HEK293 (cell line): ENCODE results near the gene TXNRD2.

Source experiments
- CTCF ChIA-PET: fragments of 350-600 bp; formaldehyde crosslinking; extraction: SDS; loops from one replicate; lab custom pipeline; 2021; ENCODE audit warnings: antibody characterized with exemption; lab: Yijun Ruan, JAX
- POLR2A ChIA-PET: fragments of 300-600 bp; formaldehyde crosslinking; extraction: SDS; loops from one replicate; lab custom pipeline; 2020; ENCODE audit warnings: antibody characterized with exemption, inconsistent platforms; lab: Yijun Ruan, JAX
- H3K27ac ChIP-seq: fragments of 200-500 bp; sonication (Bioruptor generic); 2 replicates; pipeline ENCODE4 v1.5.1; 2014; ENCODE audit warnings: low read depth, low read length, control low read depth, inconsistent platforms; ENCODE audit errors: extremely low read depth
- H3K36me3 ChIP-seq, 2 experiments: fragments of 200-500 bp in 1 of 2; sonication (Bioruptor generic) in 1 of 2; 1 replicate in 1 of 2; 2 replicates in 1 of 2; pipeline ENCODE4 v1.5.1; 2014 to 2017; ENCODE audit warnings: inconsistent platforms in 2 of 2, low read length in 2 of 2; ENCODE audit not compliant: control insufficient read depth in 2 of 2, insufficient read depth in 1 of 2
- H3K4me1 ChIP-seq: fragments of 200-500 bp; sonication (Bioruptor generic); 2 replicates; pipeline ENCODE4 v1.5.1; 2014; ENCODE audit warnings: mild to moderate bottlenecking, low read length, inconsistent platforms; ENCODE audit not compliant: control insufficient read depth, insufficient read depth
- H3K4me3 ChIP-seq: 2 replicates; pipeline ENCODE4 v1.5.1; 2011; ENCODE audit warnings: low read depth, mild to moderate bottlenecking, control low read depth, low read length, moderate library complexity
- H3K9me3 ChIP-seq: fragments of 200-500 bp; sonication (Bioruptor generic); 2 replicates; pipeline ENCODE4 v1.5.1; 2014; ENCODE audit warnings: low read depth, low read length, inconsistent platforms; ENCODE audit not compliant: control insufficient read depth, insufficient read depth
- CTCF ChIP-seq: fragments of 450-650 bp; formaldehyde crosslinking; IDR thresholded peaks from 2 replicates; pipeline ENCODE4 v1.5.1; 2016; ENCODE audit warnings: missing biosample characterization, missing genetic modification characterization
- GLIS1 ChIP-seq: fragments of 450-650 bp; formaldehyde crosslinking; IDR thresholded peaks from 2 replicates; pipeline ENCODE4 v1.5.1; 2016; ENCODE audit warnings: missing biosample characterization, missing genetic modification characterization
- GLIS2 ChIP-seq: fragments of 450-650 bp; formaldehyde crosslinking; IDR thresholded peaks from 2 replicates; pipeline ENCODE4 v1.5.1; 2016; ENCODE audit warnings: missing biosample characterization, missing genetic modification characterization
- KLF1 ChIP-seq: fragments of 450-650 bp; formaldehyde crosslinking; IDR thresholded peaks from 2 replicates; pipeline ENCODE4 v1.5.1; 2016; ENCODE audit warnings: missing biosample characterization, missing genetic modification characterization
- PATZ1 ChIP-seq: fragments of 450-650 bp; formaldehyde crosslinking; IDR thresholded peaks from 2 replicates; pipeline ENCODE4 v1.5.1; 2016; ENCODE audit warnings: missing biosample characterization, missing genetic modification characterization
- SP2 ChIP-seq: fragments of 450-650 bp; formaldehyde crosslinking; IDR thresholded peaks from 2 replicates; pipeline ENCODE4 v1.5.1; 2016; ENCODE audit warnings: missing biosample characterization, missing genetic modification characterization
- ZBTB7A ChIP-seq: fragments of 450-650 bp; formaldehyde crosslinking; IDR thresholded peaks from 2 replicates; pipeline ENCODE4 v1.5.1; 2016; ENCODE audit warnings: low read depth, missing biosample characterization, missing genetic modification characterization
- ZFHX2 ChIP-seq: fragments of 450-650 bp; formaldehyde crosslinking; conservative IDR thresholded peaks from 2 replicates; pipeline ENCODE4 v1.5.1; 2016; ENCODE audit warnings: missing biosample characterization, missing genetic modification characterization
- ZNF184 ChIP-seq: fragments of 450-650 bp; IDR thresholded peaks from 2 replicates; pipeline ENCODE4 v1.5.1; 2018; ENCODE audit warnings: missing biosample characterization, mild to moderate bottlenecking, missing genetic modification characterization
- ZNF398 ChIP-seq: fragments of 450-650 bp; formaldehyde crosslinking; IDR thresholded peaks from 2 replicates; pipeline ENCODE4 v1.5.1; 2017; ENCODE audit warnings: missing biosample characterization, missing genetic modification characterization
- ZNF837 ChIP-seq: fragments of 450-650 bp; formaldehyde crosslinking; IDR thresholded peaks from 2 replicates; pipeline ENCODE4 v1.5.1; 2016; ENCODE audit warnings: missing biosample characterization, missing genetic modification characterization

TXNRD2 gene

GRCh38 chr22:19853058-19853878 lies 88.3 kb downstream of the TXNRD2 start:
- TF ChIP-seq GLIS1 (tag by site-specific recombination), result peak; percentile 50; the same call in 1 of the 2 replicates
- peak; percentile 59 for TF ChIP-seq CTCF (tag by site-specific recombination)
- peak; percentile 52 for TF ChIP-seq GLIS2 (tag by site-specific recombination)
- TF ChIP-seq ZBTB7A (tag by site-specific recombination), result no peak
- TF ChIP-seq ZNF398 (tag by site-specific recombination), result peak; percentile 42; the same call in 1 of the 2 replicates
- TF ChIP-seq SP2, result 0 out of 2 replicates have a peak, but pooled peaks have one; percentile 5
- H3K27ac ChIP-seq, result peak overlapping the region; percentile 6; the same call in 1 of the 2 replicates
- no peaks in the 10 kb centered on the region for H3K9me3 ChIP-seq
- H3K36me3 ChIP-seq, result peaks cover 0 to 45% of the 10 kb centered on the region in 2 experiments; a peak in 1 of 3 replicates
- ChIA-PET POLR2A (interaction anchor here (1.1 to 3.5 kb wide), 7 partner anchors 28 to 123 kb away, joined by 3 to 12 read pairs (median 7); no protein-coding TSS in a partner anchor), CTCF (interaction anchor here (1.3 kb wide), 1 partner anchor 57 kb away, joined by 9 read pairs; no protein-coding TSS in a partner anchor)
- H3K4me1 ChIP-seq, result no peaks in the 10 kb centered on the region
- H3K4me3 ChIP-seq, result peak overlapping the region; percentile 86

- POLR2A ChIA-PET, result interaction anchor here (1.1 to 1.7 kb wide), 3 partner anchors 10 to 122 kb away, joined by 3 to 6 read pairs (median 3); no protein-coding TSS in a partner anchor
- TF ChIP-seq KLF1 (tag by site-specific recombination) (peak; percentile 78), ZFHX2 (tag by site-specific recombination) (peak; percentile 38), ZNF184 (tag by site-specific recombination) (no peak), ZNF837 (tag by site-specific recombination) (no peak), PATZ1 (tag by site-specific recombination) (no peak)
- TF ChIP-seq, all 188 proteins: peak for 2
Measured at GRCh38 chr22:19852177-19852781, 89.3 kb downstream of the TXNRD2 start.

More at GRCh38 chr22:19852177-19852781, 89.3 kb downstream of the TXNRD2 start:
- peaks cover 0 to 55% of the 10 kb centered on the region in 2 experiments; a peak in 1 of 3 replicates for H3K36me3 ChIP-seq
- CTCF ChIA-PET, result interaction anchor here (1.5 to 2.5 kb wide), 2 partner anchors 20 to 122 kb away, joined by 5 to 9 read pairs; no protein-coding TSS in a partner anchor
- no peak overlapping the region for H3K4me3 ChIP-seq
- H3K4me1 ChIP-seq, result no peaks in the 10 kb centered on the region
- no peak overlapping the region for H3K27ac ChIP-seq
- no peaks in the 10 kb centered on the region for H3K9me3 ChIP-seq
